HG02571 (cell line): Measurements from ENCODE around the gene SFSWAP.
"Not testable (repeated sequence)": the region's sequence is repeated elsewhere in the genome, so short reads cannot be mapped to it uniquely, and the experiment has no call there.

Experiments used
- ATAC-seq: cut with Tn5 transposase; IDR thresholded peaks from one replicate; pipeline ENCODE4 v1.9.1; 2021; ENCODE audit warnings: mild to moderate bottlenecking, moderate library complexity; ENCODE audit not compliant: unreplicated experiment

SFSWAP gene

DNA sequence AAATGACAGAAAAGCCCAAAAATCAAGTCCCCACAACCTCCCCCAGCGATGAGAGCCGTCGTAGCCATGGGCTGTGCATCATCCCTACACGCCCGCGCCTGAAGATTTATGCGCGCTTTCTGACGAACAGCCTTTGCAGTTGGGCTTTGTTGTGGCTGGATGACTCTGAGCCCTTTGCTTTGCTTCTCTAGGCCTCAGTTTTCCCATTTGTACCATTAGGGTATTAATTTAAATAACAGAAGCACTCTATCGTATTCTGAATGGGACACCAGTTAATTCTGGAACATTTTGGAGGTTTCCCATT is 24.2 kb downstream of the SFSWAP start:
- no peak for ATAC-seq

DNA sequence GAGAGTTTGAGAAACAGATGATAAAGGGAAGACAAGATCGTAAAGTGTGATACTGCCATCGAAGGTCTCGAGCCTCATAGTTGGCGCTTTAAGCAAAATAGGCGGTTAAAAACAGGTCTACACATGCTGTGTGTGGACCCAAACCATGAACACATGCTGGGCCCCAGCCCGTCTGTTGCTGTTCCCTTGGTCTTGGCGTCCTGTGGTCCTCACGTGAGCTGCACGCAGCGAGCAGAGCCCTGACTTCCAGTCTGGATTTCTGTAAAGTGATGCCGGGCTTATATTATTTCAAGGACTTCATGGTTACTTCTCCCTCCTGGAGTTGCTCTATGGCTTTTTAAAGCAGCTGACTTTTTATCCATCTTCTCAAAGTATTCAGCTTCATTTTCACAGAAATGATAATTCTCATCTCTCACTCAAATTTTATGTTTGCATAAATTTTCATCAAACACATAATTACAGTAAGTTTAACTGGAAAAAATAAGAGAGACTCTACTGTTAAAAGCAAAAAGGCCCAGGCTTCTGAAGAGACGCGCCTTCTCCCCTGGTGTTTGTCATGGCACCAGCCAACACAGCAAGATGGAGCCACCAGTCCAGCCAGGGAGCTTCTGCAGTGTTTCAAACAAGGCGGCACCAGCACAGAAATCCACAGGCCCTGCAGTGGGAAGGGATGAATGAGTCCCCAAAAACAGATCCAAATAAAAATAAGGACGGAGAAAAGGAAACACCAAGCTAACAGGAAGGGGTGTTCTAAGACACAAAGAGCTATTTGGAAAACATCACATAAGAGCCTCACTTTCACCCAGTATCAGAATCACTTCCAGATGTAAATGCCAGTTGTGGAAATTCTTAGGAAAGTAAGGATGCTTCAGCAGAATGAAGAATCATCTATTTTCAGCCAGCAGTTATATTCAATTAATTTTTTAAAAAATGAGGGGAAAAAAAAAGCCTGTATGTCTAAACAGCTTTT is 24.9 kb downstream of the SFSWAP start:
- ATAC-seq, result no peak

DNA sequence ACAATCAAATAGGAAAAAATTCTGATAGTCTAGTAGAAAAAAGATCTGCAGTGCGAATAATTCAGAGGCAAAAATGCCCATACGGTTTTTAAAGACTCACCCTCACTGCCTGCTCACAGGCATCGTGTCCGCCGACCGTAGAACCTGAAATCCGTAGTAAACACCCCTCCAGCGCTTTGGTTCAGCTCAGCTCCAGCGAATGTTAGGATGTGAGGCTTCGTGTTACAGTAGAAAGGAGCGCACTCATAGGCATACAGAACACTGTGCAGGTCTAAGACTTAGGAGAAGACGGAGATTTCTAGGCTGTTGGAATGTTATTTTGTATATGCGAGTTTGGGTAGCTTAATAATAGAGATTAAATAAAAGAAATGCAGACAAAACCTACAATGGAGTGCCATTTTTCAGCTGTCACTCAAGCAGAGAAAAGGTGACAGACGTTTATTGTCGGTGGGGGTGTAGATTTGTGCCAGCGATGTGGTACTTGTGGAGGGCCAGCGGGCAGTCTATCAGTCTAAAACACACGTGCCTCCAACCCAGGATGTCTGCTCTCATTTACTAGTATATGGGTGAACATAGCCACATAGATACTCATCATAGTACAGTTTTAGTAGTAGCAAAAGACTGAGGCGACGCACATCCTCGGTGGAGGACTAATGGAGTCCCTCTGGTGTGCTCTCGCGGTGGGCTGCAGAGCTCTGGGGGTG is 25.7 kb downstream of the SFSWAP start:
- ATAC-seq, result no peak

DNA sequence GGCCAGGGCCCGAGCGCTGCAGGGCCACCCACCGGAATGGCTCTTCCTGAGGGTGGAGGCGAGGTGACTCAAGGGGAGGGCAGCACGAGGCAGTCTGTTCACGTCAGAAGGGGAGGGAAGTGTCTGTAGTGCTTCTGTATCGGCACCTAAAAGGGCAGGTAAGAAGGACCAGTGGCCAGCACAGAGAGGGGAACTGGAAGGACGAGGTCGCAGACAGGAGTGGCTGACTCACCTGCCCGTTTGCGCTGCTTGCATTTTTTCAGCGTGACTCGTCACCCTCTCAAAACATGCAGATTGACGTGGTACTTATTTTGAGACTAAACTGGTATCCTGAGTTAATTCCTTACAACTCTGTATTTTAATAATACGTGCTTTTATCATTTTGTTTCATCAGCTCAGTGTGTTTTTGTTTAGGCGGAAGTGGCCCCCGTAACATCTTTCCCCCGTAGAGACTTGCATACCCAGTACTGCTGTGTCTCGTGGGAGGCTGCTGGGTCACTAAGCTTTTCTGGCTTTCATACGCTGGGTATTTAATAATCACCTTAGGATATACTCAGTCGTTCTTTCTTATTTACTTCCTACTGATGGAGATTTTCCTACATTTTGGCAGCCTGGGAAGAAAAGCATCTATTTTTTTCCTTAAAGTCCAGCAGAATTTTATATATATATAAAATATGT is 26.4 kb downstream of the SFSWAP start:
- no peak for ATAC-seq

DNA sequence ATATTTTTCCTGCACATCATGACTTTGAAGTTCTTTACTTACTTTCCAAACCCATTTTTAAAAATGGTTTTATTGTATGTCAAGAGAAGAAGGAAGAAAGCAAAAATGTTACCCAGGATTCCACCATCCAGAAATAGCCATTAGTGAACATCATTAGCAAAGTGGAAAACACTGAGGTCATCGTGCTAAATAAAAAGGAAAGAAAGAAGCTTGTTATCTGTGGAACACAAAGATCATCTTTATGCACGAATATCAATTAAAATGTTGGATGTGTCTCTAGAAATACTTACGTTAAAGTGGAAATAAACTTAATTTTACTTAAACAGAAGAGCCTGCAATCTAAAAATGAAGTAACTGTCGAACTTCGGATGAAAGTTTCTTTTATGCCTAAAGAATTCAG is 27.3 kb downstream of the SFSWAP start:
- no peak for ATAC-seq

DNA sequence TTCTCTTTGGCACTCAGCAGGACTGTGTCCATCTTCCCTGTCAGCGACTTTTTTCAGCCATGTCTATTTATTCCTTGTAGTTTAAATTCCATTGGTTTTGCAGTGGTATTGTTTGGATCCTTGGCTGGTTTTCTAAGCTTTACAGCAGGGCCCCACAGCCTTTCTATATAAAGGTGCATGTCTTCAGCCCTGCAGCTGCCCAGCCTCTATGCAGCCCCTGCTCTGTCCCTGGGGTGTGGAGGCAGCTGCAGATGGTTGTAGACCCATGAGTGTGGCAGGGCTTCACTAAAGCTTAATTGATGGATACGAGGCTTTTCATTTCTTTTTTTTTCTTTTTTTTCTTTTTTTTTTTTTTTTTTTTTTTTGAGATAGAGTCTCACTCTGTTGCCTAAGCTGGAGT is 29.7 kb downstream of the SFSWAP start:
- ATAC-seq, result no peak

DNA sequence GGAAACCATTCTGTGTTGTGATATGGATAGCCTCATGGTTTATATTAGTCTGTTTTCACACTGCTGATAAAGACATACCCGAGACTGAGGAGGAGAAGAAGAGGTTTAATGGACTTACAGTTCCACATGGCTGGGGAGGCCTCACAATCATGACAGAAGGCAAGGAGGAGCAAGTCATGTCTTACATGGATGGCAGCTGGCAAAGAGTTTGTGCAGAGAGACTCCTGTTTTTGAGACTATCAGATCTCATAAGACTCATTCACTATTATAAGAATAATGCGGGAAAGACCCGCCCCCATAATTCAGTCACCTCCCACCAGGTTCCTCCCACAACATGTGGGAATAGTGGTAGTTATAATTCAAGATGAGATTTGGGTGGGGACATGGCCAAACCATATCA is 31.9 kb downstream of the SFSWAP start:
- not testable (repeated sequence) for ATAC-seq

DNA sequence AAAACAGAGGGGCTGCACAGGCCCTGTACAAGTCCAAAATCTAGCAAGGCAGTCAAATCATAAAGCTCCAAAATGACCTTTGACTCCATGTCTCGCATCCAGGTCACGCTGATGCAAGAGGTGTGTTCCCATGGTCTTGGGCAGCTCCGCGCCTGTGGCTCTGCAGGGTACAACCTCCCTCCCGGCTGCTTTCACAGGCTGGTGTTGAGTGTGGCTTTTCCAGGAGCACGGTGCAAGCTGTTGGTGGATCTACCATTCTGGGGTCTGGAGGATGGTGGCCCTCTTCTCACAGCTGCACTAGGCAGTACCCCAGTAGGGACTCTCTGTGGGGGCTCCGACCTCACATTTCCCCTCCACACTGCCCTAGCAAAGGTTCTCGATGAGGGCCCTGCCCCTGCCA is 32.5 kb downstream of the SFSWAP start:
- ATAC-seq, result not testable (repeated sequence)

DNA sequence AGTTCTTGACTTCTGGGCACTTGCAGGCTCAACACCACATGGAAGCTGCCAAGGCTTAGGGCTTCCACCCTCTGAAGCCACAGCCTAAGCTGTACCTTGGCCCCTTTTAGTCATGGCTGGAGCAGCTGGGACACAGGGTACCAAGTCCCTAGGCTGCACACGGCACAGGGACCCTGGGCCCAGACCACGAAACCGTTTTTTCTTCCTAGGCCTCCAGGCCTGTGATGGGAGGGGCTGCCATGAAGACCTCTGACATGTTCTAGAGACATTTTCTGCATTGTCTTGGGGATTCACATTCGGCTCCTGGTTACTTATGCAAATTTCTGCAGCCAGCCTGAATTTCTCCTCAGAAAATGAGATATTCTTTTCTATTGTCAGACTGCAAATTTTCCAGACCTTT is 33.0 kb downstream of the SFSWAP start:
- ATAC-seq, result not testable (repeated sequence)

DNA sequence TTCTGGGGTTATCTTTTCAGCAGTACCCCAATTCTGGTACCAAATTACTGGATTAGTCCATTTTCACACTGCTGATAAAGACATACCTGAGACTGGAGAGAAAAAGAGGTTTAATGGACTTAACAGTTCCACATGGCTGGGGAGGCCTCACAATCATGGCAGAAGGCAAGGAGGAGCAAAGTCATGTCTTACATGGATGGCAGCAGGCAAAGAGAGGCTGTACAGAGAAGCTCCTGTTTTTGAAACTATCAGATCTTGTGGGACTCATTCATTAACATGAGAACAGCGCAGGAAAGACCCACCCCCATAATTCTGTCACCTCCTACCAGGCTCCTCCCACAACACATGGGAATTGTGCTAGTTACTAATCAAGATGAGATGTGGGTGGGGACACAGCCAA is 33.8 kb downstream of the SFSWAP start:
- not testable (repeated sequence) for ATAC-seq

DNA sequence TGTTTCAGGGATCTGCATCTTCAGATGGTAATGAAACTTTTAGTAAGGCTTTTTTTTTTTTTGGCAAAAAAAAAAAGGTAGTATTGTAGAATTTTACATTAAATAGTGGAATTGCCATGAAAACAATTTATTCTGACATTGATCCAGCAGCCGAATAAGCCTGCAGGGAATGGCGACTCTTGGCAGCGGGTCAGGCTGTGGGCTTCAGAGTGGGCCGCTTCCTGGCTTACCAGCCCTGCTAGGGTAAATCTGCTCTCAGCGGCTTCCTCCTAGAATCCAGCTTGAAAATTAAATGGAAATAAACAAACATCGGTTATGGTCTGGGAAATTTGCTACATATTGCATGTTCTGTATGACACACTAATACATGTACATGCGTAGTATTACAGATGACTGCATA is 34.8 kb downstream of the SFSWAP start:
- ATAC-seq, result no peak

DNA sequence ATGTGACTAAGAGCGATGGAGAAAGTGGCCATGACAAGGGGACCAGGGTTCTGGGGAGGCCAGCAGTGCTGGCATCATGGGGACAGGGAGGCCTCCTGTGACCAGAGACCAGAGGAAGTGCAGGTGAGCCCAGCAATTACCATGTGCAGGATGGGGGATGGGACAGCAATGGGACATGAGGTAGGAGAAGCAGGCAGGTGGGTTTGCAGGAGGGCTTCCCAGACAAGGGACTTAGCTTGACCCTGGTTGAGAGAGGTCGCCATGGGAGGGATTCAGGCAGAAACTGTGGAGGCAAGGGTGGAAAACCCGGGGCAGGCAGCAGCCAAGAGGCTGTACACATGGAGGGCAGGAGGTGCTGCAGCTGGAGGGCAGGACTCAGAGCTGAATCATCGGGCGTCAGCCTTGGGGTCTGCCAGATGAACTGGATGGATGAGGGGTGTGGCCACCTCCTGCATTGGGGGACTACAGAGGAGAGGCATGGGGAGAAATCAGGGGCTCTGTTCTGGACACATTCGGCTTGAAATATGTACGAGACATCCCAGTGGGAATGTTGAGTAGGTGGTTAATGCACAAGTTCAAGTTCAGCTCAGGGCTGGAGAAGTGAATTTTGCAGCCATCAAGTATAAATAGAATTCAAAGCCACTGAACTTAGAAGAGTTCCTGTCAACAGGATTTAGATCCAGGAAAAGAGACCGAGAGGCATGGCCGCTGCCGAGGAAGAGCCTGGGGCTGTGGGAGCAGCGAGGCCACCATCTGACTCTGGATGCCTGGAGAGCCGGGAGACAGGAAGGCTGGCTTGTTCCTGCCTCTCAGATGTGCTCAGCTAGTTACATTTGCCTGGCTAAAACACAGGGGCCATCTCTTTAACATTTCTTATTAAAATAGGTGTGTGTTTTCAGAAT is 36.6 kb downstream of the SFSWAP start:
- ATAC-seq, result no peak

DNA sequence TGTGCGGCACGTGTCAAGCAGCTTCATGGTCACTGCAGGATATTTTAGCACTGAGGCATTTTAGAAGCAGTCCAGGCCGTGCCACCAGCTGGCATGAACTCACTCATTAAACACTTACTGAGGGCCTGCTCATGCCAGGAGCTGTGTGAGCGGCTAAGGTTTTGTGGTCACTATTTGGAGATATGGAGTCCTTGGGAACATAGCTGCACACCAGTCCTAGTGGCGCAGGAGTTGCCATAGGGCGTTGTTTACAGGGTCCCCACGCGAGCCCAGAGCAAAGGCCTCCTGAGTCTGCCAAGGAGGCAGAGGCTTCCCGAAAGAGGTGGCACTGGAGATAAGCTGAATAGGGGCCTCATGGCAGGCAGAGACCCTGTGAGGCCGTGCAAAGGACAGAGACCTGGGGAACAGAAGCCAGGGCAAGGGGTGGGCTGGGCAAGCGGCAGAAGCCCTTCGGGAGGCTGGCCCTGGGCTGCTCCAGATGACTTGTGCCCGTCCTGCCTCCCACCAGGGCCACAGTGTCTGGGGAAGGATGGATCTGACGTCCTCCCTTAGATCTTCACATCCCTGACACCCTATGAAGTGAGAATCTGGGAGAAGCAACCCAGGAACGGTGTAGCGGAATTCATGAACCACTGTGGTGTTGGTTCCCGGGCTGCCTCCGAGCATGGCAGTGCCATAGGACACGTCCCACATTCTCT is 38.9 kb downstream of the SFSWAP start:
- ATAC-seq, result no peak

DNA sequence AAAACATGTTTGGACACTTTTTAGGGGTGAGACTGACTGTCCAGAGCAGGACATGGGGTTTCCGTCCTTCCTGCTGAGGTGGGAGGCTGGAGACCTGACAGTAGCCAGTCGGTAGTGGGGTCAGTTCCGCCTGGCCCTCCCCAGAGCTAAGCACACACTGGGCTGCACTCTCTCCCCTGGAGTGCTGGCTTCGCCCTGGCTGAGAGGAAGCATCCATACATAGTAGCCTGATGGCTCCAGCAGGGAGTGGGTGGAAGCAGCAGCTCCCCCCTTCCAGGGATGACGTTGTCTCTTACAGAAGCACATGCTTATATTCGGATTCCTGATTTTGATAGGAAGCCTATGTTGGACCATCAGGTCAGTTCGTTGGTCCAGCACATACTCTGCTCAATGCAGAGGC is 40.4 kb downstream of the SFSWAP start:
- ATAC-seq, result no peak

DNA sequence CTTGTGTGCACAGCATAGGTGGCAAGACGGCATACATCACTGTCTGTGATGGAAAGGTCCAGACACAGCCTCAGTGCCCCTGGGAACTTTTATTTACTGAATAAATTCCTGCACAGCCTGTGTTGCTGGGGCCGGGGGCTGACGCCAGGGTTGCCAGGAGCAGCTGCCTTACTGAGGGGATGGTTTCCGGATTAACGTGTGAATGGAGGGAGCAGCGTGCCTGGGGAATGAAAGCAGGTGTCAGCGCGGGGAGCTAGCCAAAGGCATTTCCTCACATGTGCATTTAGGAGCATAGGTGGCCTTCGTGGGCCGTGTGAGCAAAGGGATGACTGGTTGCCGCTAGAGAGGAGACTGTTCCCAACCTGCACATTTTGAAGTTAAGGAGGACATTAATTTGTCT is 41.6 kb downstream of the SFSWAP start:
- no peak for ATAC-seq

DNA sequence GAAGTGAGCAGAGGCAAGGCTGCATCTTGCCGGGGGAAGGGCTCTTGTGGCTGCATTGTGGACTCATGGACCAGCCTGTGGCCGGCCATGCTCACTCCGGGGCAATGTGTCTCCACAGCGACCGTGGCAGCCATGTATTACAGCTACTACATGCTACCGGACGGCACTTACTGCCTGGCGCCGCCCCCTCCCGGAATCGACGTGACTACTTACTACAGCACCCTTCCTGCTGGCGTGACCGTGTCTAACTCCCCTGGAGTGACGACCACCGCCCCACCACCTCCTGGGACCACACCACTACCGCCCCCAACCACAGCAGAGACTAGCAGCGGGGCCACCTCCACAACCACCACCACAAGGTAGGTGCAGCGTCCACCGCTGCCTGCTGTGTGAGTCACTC is 42.1 kb downstream of the SFSWAP start:
- no peak for ATAC-seq

DNA sequence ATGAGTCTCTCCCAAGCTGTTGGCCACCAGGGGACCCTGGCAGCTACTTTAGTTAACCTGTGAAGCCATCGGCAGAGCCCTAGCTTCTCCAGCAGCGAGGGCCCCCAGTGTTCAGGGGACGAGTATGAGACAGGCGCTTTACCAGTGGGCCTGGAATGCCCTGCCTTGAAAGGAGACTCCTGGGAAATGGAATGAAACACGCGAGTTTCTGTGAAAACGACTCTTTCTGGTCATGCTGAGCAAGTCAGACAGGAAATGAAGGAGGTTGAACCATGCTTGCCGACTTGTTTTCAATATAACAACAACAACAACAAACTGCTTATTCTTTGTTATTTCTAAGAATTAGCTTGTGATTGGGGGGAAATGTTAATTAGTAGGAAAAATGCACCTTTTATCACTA is 42.9 kb downstream of the SFSWAP start:
- no peak for ATAC-seq

DNA sequence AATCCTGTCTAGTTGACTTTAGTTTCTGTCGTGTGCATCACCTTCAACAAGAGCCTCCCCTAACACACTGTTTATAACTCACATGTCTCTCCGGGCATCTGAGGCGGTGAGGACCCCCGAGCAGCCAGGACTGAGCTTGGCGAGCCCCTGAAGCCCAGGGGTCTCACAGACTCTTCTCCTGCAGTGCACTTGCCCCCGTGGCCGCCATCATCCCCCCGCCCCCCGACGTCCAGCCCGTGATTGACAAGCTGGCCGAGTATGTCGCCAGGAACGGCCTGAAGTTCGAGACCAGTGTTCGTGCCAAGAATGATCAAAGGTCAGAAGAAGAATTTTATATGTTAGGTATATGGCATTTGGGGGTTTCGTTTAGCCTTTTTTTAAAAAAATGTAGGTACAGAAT is 43.3 kb downstream of the SFSWAP start:
- ATAC-seq, result no peak

DNA sequence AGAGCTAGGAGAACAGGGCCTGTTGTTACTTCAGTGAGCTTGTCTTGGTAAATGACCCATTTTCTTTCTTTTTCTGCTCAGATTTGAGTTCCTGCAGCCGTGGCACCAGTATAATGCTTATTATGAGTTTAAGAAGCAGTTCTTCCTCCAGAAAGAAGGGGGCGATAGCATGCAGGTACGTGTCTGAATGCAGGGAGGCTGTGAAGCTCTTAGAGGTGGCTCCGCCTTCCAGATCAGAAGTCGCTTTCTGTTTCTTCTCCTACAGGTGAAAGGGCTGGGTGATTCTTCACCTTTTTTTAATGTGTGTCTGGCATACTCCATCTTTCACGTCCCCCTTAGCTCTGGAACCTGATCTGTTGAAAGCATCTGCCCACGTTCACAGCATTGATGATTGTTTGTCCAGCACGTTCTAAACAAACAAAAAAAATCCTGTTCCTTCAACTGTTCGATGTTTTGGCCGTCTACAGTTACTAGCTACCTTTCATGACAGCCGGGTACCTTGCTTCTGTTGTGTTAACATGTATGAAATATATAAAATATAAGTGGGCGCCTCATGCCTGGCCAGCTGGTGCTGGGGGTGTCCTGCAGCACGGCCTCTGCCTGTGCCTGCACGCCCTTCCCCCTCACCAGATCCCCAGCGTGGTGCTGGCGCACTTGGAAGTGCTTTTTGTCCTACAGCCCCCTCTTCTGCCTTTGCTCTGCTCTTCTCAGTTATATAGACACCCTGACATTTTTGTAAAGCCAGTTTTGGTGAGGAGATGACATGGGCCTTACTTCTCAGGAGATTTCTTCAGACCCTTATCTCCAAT is 44.6 kb downstream of the SFSWAP start:
- no peak for ATAC-seq
